Heart left ventricle (tissue), 16 donors: ENCODE measurements around the gene PFKFB4. TPM values are rescaled to one million over a fixed set of nuclear protein-coding genes. Genes with fewer than 3 reads are reported as not detected.

Experiments used
- ATAC-seq, 4 donors: fragments of 200-7000 bp; cut with Tn5 transposase; one replicate each; pipeline ENCODE4 v1.9.1; 2020 to 2022; ENCODE audit warnings: moderate library complexity in 4 of 4, mild to moderate bottlenecking in 3 of 4, moderate number of reproducible peaks in 1 of 4
- DNase-seq, 5 donors: peaks; one replicate each; pipeline ENCODE4 v3.0.0-alpha.2; 2020
- H3K27ac ChIP-seq, 12 donors: fragments of 200-600 bp; sonication (generic) in 4 of 12; one replicate each; pipeline versions ENCODE4 v1.5.0 to v1.8.0; 2016 to 2022; ENCODE audit warnings: mild to moderate bottlenecking in 2 of 12
- H3K27me3 ChIP-seq, 9 donors: fragments of 200-600 bp; sonication (generic) in 2 of 9; one replicate each; pipeline versions ENCODE4 v1.5.1 to v1.8.0; 2016 to 2022; ENCODE audit warnings: mild to moderate bottlenecking in 3 of 9
- H3K36me3 ChIP-seq, 9 donors: fragments of 200-600 bp; sonication (generic) in 2 of 9; one replicate each; pipeline versions ENCODE4 v1.5.0 to v1.8.0; 2018 to 2022; ENCODE audit warnings: mild to moderate bottlenecking in 2 of 9
- H3K4me1 ChIP-seq, 12 donors: fragments of 200-600 bp; sonication (generic) in 4 of 12; one replicate each; pipeline versions ENCODE4 v1.5.0 to v1.8.0; 2016 to 2022; ENCODE audit warnings: mild to moderate bottlenecking in 3 of 12
- H3K4me3 ChIP-seq, 12 donors: fragments of 200-600 bp; sonication (generic) in 4 of 12; one replicate each; pipeline versions ENCODE4 v1.5.0 to v1.8.0; 2017 to 2022; ENCODE audit warnings: mild to moderate bottlenecking in 9 of 12, moderate library complexity in 4 of 12
- H3K9me3 ChIP-seq, 12 donors: fragments of 200-600 bp; sonication (generic) in 4 of 12; one replicate each; pipeline versions ENCODE4 v1.5.0 to v1.8.0; 2016 to 2022; ENCODE audit warnings: mild to moderate bottlenecking in 1 of 12
- CTCF ChIP-seq, 12 donors: fragments of 200-600 bp; sonication (generic) in 4 of 12; IDR thresholded peaks; one replicate each; pipeline versions ENCODE4 v1.5.0 to v1.8.0; 2018 to 2022; ENCODE audit warnings: antibody characterized with exemption in 12 of 12, mild to moderate bottlenecking in 5 of 12
- POLR2A ChIP-seq, 2 donors: fragments of 450-650 bp; IDR thresholded peaks; one replicate each; pipeline ENCODE4 v1.6.1; 2017; ENCODE audit warnings: antibody characterized with exemption in 2 of 2, mild to moderate bottlenecking in 2 of 2, moderate library complexity in 2 of 2
- WGBS, 4 donors: extraction: QIAGEN DNeasy Blood & Tissue Kit in 2 of 4; methylation state at CpG; one replicate each; pipeline versions ENCODE4 v1.1.5 to v1.1.7; 2013 to 2018; 5-methylcytosine and 5-hydroxymethylcytosine counted together
- intact Hi-C, 10 donors: fragments of 100-400 bp; cut with DNase I; formaldehyde crosslinking; loops; one replicate each; pipeline versions ENCODE4 v1.11.1 to v1.14.2; 2022
- polyA plus RNA-seq, 2 donors: library from polyadenylated mRNA; stranded (reverse); fragments of 200-250 nt; gene quantifications; one replicate each; pipeline ENCODE4 v1.2.3, GENCODE V29; 2013
- total RNA-seq, 9 donors: library from RNA; depleted of rRNA in 2 of 9; stranded (reverse); fragments of >200 nt in 2 of 9; fragmentation: NEBNext Ultra II Directional in 3 of 9; extraction: Animal tissue kit (Norgen Biotek cat#: 25700) in 3 of 9; gene quantifications; one replicate each; pipeline versions ENCODE4 v1.1.0 to v1.2.4, GENCODE V29; 2016 to 2023
- donor health status: ischemic (EF 13 %, LVEDD 7.1; RV severe dilation, severe dysfunction).
- donor health status: healthy with polysubstance abuse.
- donor health status: DM: no; HTN: yes; CAD: no.
- donor health status: DM: no; HTN: no; CAD: no.
- donor health status: ischemic (EF 25% LVEDD 6.9; RV normal size, moderate dysfunction).
- donor health status: ischemic (EF 25% LVEDD 5.7; RV mildly dilated, moderate dysfunction).
- donor health status: healthy.
- donor health status: DM: yes; HTN: yes; CAD: no.
- donor health status: ischemic (EF 35%, LVEDD 5.7; RV mildly dilated, moderate dysfunction).
- donor health status: nonischemic (EF 11% LVEDD 7.7; RV severe dilation, severe dysfunction).
- donor health status: DM: yes; HTN: yes; CAD: no.
- donor health status: PGD.
- donor health status: ischemic (EF 29% LVEDD 5.4; RV normal size, mild dysfunction).
- donor health status: nonischemic (EF 23%, LVEDD 6.1; RV moderate dilation, normal function).

Gene PFKFB4
- total and polyA plus RNA-seq, 11 donors, result 0.44 to 9.1 (median 1.2) TPM

- peaks cover 0 to 17% (median 0%) of the 10 kb centered on the region in 9 donors for H3K27me3 ChIP-seq
- H3K4me1 ChIP-seq, result peaks cover 6 to 66% (median 57%) of the 10 kb centered on the region in 12 donors
- no peaks in the 10 kb centered on the region for H3K9me3 ChIP-seq
- WGBS, 4 donors, result 45 to 56% (median 46%) methylated on average over 10 of the region's 10 CpGs
- peak in 2 of 4 donors; percentile 6 to 14 for ATAC-seq
- peak overlapping the region in 8 of 12 donors; percentile 1 to 97 (median 90) for H3K27ac ChIP-seq
- DNase-seq, result peak in 3 of 5 donors; percentile 50 to 83 (median 64)
- peak overlapping the region in 4 of 12 donors; percentile 34 to 53 (median 44) for H3K4me3 ChIP-seq
- intact Hi-C loops, result loop anchor here in 2 of 10 donors (5.0 kb wide), 1 partner anchor 33 kb away; the partner anchor contains the start of gene UCN2 (in 2 of the 2)
- H3K36me3 ChIP-seq, result peaks cover 0 to 33% (median 19%) of the 10 kb centered on the region in 9 donors
- no peak for TF ChIP-seq POLR2A (IDR thresholded peaks at IDR 0.05)
- TF ChIP-seq CTCF (IDR thresholded peaks at IDR 0.05), result no peak
Observed at GRCh38 chr3:48595526-48596121, 39.0 kb upstream of the PFKFB4 start.

GRCh38 chr3:48595075-48595525 lies 38.5 kb upstream of the PFKFB4 start, which contains the start of gene COL7A1:
COL7A1 (minus strand) TSS chr3:48595329; CDS start chr3:48595159, 170 bp downstream.
- peak within 1 kb of the TSS in 10 of 12 donors; percentile 1 to 97 (median 90) for H3K27ac ChIP-seq
- peak in 1 of 5 donors; percentile 58 for DNase-seq
- peak within 1 kb of the TSS in 11 of 12 donors; percentile 6 to 53 (median 42) for H3K4me3 ChIP-seq
- 2 to 16% (median 5%) methylated on average over 16 to 35 of the region's 35 CpGs for WGBS, 4 donors
- ATAC-seq, result no peak
- H3K27me3 ChIP-seq, result peaks cover 0 to 17% (median 0%) of the 10 kb centered on the region in 9 donors
- no peaks in the 10 kb centered on the region for H3K9me3 ChIP-seq
- intact Hi-C loops, result loop anchor here in 2 of 10 donors (5.0 kb wide), 1 partner anchor 33 kb away; the partner anchor contains the start of gene UCN2 (in 2 of the 2)
- peaks cover 6 to 60% (median 53%) of the 10 kb centered on the region in 12 donors for H3K4me1 ChIP-seq
- TF ChIP-seq POLR2A (IDR thresholded peaks at IDR 0.05) (no peak), CTCF (IDR thresholded peaks at IDR 0.05) (no peak)
- H3K36me3 ChIP-seq, result peaks cover 0 to 28% (median 14%) of the 10 kb centered on the region in 9 donors

DNA sequence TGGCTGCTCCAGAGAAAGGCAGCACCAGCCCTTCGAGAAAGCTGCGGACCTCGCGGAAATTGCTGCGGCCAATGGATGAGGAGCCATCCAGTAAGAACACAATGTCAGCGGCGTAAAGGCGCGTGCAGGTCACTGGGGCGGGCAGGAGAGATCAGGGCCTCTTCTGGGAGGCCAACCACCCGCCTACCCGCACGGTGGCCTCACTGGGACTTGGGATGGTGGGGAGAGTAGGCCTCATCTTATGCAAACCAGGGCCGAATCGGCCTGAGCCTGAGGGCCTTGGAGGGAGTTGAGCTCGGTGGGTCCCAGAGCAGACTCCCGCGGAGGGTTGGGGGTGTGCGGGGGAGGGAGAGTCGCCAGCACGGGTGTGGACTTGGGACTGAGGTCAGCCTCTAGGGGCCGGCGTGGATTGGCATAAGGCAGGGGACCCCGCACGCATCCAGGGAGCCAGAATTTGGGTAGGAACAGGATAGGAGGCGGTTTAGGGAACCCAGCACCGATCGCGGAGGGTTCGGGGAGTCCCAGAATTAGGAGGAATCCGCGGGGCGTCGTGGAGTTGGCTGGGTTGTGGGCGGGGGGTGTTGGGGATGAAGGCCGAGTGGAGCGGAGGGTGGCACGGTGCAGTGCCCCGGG lies 37.9 kb upstream of the PFKFB4 start:
- H3K27me3 ChIP-seq, result peaks cover 0 to 17% (median 0%) of the 10 kb centered on the region in 9 donors
- peaks cover 6 to 55% (median 47%) of the 10 kb centered on the region in 12 donors for H3K4me1 ChIP-seq
- H3K27ac ChIP-seq, result peak overlapping the region in 2 of 12 donors; percentile 33 to 91
- H3K9me3 ChIP-seq, result no peaks in the 10 kb centered on the region
- H3K4me3 ChIP-seq, result peak overlapping the region in 11 of 12 donors; percentile 6 to 53 (median 42)
- intact Hi-C loops, result loop anchor here in 2 of 10 donors (5.0 kb wide), 1 partner anchor 32 kb away; the partner anchor contains the start of gene UCN2 (in 2 of the 2)
- TF ChIP-seq CTCF (IDR thresholded peaks at IDR 0.05), result no peak
- no peak for TF ChIP-seq POLR2A (IDR thresholded peaks at IDR 0.05)
- ATAC-seq, result no peak
- DNase-seq, result peak in 1 of 5 donors; percentile 63
- 44 to 53% (median 50%) methylated on average over 34 to 39 of the region's 39 CpGs for WGBS, 4 donors
- peaks cover 0 to 22% (median 8%) of the 10 kb centered on the region in 9 donors for H3K36me3 ChIP-seq

- Histone ChIP-seq H3K9me3 (no peaks in the 10 kb centered on the region), H3K4me3 (no peak overlapping the region), H3K36me3 (peaks cover 0 to 11% (median 0%) of the 10 kb centered on the region in 9 donors), H3K4me1 (peaks cover 0 to 43% (median 35%) of the 10 kb centered on the region in 12 donors), H3K27ac (no peak overlapping the region), H3K27me3 (peaks cover 0 to 17% (median 0%) of the 10 kb centered on the region in 9 donors)
- 89 to 94% (median 92%) methylated on average over 4 to 9 of the region's 9 CpGs for WGBS, 4 donors
- no peak for ATAC-seq
- TF ChIP-seq CTCF (IDR thresholded peaks at IDR 0.05), result no peak
- no peak for TF ChIP-seq POLR2A (IDR thresholded peaks at IDR 0.05)
- intact Hi-C loops, result no loop called here
- no peak for DNase-seq
Observed at GRCh38 chr3:48593337-48593736, 36.7 kb upstream of the PFKFB4 start.
